Urothelium cell line (cell line): Measurements from ENCODE around the gene DAAM2.

Experiments used
- DNase-seq: peaks from one replicate; pipeline ENCODE4 v3.0.0; 2011; ENCODE audit warnings: low spot score, mixed read lengths
- FAIRE-seq: peaks from 2 replicates; lab custom pipeline; 2011; peaks lifted over from hg19 to GRCh38; lab: Jason Lieb, UNC

DAAM2 gene

DNA sequence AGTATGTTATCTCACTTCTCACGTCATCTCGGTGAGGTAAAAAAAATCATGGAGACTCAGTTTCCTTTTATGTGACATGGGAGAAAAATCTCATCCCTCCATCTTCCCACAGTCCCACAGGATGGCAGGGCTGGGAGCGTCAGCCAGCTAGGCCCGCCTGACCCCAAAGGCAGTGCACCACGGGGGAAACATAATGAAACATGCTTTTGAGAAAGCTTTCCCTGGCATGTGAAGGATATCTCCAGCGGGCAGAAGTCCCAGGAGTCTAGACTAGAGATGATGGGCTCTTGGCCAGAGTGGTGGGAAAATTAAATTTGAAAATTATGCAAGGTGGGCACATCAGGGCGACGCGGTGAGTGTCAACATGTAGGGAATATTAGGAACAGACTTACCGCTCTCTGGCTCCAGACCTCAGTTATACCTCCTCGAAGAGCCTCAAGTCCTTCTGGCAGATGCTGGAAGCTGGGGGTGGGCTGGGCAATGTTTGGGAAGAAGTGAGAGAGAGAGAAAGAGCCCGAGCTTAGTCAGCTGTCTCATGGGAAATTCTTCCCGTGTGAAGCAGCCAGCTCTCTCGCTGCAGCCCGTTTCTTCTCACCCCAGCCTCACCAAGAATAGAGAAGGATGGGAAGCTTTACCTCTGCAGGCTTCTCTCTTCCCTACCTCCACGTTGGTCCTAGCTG, 89.8 kb downstream of the DAAM2 start:
- DNase-seq (no peak), FAIRE-seq (no peak)

DNA sequence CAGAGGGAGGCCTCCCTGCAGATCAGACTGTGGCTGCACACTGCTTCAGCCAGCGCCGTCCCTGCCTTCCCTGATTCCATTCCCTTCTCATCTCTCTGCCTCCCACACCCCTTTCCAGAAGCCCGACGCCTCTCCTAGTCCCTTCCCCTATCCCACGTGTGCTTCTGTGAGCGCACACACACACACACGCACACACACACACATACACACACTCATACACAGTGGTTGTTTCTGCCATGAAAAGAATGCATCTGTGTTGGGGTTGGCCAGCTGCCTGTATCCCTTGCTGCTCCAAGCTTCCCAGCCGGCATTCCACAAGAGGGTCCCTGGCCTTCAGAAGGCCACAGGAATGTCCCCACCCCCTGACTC, 90.3 kb downstream of the DAAM2 start:
- DNase-seq (peak; percentile 76), FAIRE-seq (peak; percentile 78)

DNA sequence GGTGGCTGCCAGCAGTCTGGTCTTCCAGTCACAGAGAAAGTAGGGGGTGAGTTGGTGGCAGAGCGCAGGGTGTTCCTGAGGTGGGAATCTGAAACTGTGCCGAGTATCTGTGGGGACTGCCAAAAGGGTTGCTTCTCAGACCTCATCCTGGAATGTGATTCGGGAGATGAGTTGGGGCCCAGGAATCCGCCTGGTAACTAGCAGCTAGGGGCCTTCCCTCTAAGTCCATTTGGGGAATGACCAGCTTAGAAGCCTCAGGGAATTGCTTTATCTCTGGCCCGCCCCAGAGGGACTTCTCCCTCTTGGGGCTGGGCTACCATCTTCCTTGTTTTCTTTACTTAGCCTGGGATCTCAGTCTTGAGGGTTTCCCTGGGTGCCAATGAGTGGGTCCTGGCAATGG, 92.5 kb downstream of the DAAM2 start:
- no peak for FAIRE-seq
- peak; percentile 37 for DNase-seq

DNA sequence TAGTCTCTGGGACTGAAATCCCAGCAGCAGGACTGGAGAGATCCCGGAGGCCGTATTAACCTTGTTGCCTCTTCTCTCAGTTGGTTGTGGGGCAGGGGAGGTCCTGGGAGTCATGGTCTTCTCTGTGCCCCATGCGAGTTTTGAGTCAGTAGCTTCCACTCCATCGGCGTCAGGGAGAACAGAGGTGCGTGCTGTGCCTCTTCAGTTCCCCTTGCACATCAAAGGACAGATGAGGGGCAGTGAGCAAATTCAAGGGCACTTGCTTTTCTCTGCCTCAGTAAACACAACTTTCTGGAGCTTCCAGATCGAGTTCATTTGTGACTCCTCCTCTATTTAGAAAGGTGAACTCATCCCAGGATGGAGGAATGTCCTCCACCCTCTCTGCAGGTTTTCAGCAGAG, 93.5 kb downstream of the DAAM2 start:
- DNase-seq (no peak), FAIRE-seq (no peak)

DNA sequence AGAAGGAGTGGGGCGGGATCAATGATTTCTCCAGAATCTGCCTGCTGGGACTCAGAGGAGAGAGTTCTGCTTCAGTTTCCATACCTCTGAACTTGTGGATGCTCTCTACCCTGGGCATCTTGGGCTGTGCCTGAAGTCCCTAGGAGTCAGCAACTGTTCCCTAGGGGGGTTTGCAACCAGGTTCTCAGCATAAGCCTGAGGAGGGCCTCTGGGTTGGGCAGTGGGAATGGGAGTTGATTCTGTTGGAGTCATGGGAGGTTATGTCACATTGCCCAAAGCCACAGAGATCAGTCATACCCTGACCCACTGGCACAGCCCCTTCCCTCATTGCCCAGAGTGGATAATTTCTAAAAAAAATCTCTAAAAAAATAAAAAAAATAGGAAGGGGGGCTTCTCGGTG, 94.7 kb downstream of the DAAM2 start:
- no peak for DNase-seq
- FAIRE-seq, result no peak

DNA sequence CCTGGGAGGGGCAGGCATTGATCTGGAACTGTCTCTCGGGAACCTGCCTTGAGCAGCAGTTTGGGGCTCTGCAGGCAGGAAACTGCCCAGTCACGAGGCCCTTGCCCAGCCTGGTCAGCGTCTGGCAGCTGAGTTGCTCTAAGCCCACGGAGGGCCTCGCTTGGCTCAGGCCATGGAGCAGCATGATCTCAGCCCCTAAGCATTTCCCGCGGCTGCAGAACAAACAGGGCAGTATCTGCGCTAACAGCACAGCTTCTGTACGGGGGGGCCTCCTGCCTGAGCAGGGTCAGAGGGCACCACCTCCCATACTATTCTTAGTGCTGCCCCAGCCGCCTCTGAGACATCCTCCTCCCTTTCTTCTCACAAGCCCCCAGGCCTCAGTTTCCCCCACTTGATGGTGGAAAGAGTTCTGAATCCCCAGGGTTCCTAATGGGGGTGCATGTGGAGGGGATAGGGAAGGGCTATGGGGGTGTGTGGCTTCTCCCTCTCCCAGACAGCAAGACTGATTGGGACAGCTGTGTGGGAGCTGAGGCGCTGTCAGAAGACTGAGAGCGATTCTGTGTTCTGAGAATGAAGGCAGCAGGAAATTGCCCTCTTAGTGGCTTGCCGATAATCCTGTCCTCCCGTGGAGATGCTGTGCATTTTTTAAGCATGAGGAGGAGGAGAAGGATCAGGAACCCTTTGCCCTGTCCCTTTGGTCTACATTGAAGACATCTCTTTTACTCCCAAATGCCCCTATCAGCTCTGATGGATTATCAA, 95.7 kb downstream of the DAAM2 start:
- peak; percentile 86 for FAIRE-seq
- peak; percentile 90 for DNase-seq

DNA sequence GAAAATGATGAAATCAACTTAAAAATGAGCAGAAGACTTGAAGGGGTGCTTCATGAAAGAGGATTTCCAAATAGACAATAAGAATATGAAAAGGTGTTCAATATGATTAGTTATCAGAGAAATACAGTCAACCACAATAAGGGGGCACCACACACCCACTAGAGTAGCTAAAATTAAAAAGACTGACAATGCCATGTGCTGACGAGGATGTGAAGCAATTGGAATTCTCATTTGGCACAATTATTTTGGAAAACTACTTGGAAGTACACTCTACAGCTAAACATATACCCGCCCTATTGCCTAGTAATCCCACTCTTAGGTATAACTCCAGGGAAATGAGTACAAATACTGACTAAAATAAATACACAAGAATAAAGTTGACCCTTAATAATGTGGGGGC, 97.1 kb downstream of the DAAM2 start:
- DNase-seq, result no peak
- FAIRE-seq, result no peak

DNA sequence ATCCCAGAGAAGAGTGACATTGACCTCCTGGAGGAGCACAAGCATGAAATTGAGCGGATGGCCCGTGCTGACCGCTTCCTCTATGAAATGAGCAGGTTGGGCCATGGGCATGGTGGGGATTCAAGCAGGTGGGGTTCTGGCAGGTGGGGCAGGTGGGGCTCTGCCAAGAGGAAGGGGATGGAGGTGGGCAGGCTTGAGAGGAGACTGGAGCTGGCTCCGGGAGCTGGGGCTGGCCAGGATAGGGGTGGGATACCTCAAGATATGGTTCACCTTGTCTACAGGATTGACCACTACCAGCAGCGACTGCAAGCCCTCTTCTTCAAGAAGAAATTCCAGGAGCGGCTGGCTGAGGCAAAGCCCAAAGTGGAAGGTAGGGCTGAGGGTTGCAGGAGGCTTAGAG, 99.2 kb downstream of the DAAM2 start:
- DNase-seq, result no peak
- no peak for FAIRE-seq

DNA sequence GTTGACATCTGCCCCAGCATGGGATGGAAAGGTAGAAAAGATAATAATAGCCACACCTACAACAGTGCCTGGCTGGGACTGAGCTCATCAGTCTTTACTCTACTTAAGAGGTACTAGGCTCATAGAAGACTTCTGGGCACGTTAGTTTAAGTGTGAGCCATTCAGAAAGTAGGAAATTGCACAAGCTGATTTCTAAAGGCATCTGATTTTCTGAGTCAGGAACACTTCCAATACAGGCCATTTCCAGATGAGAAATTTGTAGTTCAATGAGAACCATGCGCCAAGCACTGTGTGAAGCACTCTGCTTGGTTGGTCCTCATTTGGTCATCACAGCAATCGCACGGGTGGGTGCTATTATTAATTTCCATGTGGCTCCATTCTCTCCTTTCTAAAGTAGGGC, 99.8 kb downstream of the DAAM2 start:
- DNase-seq (no peak), FAIRE-seq (no peak)

DNA sequence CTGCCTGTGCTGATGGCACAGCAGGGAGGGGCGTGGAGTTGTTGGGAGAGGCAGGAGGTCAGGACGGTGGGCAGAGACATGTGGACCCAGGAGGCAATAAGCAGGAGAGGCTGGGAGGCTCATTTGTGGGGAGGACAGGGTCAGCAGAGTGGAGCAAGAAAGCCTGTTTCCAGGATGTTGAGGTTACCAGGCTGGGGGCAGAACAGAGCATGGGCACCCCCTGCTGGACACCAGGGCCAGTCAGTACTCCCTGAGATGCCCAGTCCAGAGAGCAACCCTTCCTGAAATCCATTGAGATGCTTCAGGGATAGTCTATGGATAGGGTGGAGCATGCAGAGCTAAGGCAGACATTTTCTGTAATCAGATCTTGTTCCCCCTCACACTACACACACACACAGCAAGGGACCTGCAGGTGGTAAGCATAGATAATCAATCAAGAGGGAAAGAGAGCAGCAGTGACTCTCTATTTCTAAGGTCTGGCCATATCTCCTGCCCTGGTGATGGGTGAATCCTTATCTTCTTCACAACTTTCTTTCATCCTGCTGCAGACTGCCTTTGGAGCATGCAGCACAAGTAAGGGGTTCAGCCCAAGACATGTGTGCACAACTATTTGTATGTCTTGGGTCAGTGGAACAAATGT, 100.4 kb downstream of the DAAM2 start:
- DNase-seq (peak; percentile 62), FAIRE-seq (no peak)

DNA sequence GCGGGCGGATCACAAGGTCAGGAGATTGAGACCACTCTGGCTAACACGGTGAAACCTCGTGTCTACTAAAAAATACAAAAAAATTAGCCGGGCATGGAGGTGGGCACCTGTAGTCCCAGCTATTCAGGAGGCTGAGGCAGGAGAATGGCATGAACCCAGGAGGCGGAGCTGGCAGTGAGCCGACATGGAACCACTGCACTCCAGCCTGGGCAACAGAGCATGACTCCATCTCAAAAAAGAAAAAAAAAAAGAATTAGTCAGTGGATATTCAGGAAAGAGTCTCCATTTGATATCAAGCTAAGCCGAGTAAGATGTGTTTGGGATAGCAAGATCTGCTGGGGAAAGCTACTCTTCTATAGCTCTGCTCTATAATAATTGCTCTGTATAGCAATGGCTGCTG, 101.1 kb downstream of the DAAM2 start:
- no peak for DNase-seq
- no peak for FAIRE-seq

DNA sequence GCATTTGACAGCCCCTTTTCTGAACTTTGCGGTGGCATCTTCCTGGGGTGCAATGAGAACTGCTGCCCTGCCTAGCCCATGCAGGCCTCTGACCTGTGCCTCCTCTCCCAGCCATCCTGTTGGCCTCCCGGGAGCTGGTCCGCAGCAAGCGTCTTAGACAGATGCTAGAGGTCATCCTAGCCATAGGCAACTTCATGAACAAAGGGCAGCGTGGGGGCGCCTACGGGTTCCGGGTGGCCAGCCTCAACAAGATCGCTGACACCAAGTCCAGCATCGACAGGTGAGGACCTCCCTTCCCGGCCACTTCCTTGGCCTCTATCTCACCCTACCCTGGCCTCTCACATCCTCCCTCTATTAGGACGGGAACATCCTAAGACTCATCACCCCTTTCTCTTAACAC, 104.5 kb downstream of the DAAM2 start:
- FAIRE-seq (no peak), DNase-seq (no peak)

DNA sequence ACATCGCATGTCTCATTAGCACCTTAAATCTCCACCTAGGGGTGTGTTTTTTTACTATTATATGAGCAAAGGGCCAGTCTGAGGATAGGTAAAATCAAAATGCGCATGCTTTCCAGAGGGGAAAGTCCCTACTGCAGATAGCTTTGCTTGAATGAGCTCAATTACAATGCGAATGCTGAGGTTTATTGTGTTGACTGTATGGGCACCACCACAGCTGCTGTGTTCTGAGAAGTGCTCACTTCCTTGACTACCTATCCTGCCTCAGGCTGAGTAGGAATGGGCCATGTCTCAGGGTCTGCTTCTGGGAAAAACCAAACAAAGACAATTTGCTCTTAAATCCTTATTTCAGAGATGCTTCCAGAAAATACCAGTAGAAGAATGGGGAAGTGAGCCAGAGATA, 105.5 kb downstream of the DAAM2 start:
- FAIRE-seq (no peak), DNase-seq (no peak)

DNA sequence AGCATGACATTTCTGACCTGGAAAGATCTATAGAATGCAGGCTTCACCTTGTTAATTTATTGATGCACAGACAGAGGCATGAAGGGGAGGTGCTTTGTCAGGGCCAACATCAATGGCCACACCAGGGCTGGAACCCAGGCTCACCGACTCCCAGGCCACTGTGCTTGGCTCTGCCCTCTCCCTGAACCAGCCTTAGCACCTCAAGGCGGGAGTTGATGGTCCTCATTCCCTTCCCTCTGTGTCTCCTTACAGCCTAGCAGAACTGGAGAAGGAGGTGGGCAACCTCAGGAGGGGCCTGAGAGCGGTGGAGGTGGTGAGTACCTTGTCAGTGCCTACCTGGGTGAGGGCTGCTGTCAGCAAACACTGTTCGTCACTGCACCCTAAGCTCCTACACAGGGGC, 106.4 kb downstream of the DAAM2 start:
- no peak for DNase-seq
- no peak for FAIRE-seq

DNA sequence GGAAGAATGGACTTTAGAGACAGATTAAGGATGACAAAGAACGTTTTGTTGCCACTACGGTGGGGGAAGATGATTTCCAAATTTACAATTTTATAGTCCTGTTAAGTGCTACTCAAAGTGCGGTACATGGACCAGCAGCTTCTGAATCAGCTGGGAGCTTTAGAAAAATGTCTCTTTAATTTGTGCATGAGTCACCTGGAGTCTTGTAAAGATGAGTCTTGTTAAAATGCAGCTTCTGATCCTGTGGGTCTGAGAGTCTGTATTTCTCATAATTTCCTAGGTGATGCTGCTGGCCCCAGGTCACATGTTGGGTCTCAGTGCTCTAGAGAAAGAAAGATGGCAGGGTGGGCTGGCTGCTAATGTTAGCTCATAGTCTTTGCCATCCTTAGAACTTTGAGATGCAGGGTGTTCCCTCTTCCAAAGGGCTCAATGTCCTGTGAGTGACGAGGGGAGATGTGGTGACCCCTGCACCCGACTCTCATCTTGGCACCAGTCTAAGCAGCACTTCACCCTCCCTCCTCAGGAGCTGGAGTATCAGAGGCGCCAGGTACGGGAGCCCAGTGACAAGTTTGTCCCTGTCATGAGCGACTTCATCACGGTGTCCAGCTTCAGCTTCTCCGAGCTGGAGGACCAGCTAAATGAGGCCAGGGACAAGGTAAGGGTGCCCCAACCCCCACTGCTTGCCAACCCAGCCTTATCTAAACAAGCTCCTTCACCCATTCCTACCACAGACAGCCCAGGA, 107.5 kb downstream of the DAAM2 start:
- FAIRE-seq, result no peak

DNA sequence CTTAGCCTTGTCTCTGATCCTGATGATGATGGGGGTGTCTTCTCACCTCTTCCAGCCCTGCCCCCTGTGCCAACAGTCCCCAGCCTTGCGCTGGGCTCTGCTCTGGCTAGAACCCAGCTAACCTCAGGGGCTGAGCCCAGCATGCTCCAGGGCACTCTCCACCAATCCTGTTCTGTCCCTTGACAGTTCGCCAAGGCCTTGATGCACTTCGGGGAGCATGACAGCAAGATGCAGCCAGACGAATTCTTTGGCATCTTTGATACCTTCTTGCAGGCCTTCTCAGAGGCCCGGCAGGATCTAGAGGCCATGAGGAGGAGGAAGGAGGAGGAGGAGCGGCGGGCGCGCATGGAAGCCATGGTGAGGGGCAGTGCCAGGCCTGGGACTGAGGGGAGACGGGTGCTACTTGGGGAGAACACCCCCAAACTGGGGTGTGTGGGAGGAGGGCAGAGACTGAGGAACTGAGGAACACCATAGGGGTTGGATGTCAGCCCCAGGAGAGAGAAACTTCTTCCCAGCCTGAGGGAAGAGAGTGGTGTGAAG, 109.0 kb downstream of the DAAM2 start:
- FAIRE-seq (no peak), DNase-seq (no peak)

More for the DNA sequence above, 107.5 kb downstream of the DAAM2 start:
- DNase-seq, result no peak

DNA sequence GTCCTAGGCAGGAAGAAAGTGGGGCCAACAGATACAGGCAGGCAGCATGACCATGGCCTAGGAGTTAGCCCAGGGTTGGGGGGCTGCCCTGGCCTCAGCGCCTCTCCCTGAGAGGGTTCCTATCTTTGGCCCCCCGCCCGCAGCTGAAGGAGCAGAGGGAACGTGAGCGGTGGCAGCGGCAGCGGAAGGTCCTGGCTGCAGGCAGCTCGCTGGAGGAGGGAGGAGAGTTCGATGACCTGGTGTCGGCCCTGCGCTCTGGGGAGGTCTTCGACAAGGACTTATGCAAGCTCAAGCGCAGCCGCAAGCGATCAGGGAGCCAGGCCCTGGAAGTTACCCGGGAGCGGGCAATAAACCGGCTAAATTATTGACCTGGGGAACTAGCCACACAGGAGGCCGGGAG, 109.5 kb downstream of the DAAM2 start:
- DNase-seq (no peak), FAIRE-seq (no peak)

DNA sequence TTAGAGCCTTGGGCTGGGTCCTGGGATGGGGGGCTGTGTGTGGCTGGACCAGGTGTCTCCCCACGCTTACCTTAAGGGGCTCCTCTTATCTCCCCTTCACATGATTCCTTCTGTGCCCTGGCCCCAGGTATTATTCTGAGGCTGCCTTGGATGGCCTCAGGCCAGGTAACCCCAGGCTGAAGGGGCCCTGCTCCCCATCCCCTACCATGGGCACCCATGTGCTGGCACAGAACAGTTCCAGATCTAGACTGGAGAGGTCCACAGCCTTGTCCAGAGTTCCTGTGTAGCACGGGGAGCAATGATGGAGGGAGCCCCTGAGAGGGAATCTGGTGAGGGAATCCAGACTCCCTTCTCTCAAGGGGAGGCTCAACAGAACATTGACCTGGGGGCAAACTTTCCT, 110.0 kb downstream of the DAAM2 start:
- no peak for DNase-seq
- FAIRE-seq, result no peak

DNA sequence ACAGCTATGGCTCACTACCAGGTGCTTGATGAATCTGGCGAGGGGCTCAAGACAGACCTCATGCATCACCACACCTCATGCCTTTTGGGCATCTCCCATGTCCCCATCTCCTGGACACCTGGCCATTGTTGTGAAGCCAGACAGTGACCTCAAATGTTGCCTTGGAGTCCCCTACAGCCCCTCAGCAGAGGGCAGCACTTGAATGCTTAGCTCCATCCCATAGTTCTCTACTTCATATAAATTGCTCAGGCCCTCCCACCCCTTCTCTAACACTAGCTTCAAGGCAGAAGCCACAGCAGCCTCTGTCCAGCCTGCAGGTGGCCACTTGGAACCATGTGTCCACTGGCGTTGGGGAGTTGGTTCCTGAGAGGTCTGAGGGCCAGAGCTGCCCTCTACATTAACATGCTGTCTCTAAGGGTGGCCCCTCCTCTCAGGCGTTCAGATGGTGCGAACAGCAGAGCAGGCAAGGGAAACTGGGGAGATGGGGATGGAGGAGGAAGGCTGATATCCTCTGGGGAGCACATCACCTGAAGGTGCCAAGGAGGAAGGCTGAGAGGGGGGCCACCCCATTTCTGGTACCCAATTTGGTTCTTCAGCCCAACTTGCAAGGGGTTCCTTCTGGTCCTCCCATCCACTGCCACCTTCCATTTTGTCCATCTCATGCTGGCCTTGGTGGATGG, 110.8 kb downstream of the DAAM2 start:
- FAIRE-seq (no peak), DNase-seq (no peak)

DNA sequence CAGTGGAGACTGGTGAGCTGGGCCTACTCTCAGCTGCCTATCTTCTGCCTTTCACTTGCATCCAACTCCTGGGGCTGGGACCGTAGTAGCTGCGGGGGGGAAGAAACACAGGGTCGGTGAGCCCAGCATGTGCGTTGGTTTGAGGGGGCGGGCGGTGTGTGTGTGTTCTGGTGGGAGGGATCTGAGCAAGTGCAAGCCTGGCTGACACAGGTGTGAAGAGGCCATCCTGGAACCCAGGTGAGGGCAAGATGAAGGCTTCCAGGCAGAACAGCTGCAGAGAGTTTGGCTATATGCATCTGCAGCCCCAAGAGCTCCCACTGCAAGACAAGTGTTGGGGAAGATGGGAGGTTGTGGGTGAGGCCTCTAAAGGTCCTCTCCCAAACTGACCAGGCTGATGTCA, 111.5 kb downstream of the DAAM2 start:
- no peak for FAIRE-seq
- no peak for DNase-seq
